ENCODE data around the gene FSTL1. TPM values are rescaled to one million over a fixed set of nuclear protein-coding genes. Genes with fewer than 3 reads are reported as not detected.

The FSTL1 gene
- total and polyA plus RNA-seq, 2 of the 8 experiments (the other 6 are each of a cell fraction or from before 2014, with no cell fraction given) = 158 to 516 TPM

DNA sequence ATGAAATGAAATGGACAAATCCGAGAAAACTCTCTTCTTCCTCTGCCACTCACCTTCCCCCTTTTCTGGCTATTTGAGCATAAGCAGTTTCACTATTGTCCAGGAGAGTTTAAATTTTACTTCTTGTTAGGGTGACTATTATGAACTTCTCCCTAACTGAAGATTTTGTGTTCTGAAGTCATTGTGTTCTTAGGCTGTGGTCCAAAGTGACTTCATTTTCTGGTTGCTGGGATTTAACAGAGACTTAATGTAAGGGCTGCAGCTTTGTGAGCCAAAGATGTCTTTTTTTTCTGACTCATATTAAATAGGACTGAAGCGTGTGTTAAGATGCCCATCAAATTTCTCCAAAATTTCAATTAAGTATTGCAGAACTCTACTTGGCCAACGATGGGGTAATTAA, 46.5 kb upstream of the FSTL1 start:
- Histone ChIP-seq H3K4me2 (ENCODE audit: insufficient read depth in 1 of 2, low read depth in 2 of 2, low read length in 2 of 2) (no peak overlapping the region), H4K5ac (ENCODE audit: insufficient read length, low read depth, low read length) (no peak overlapping the region), H2BK120ac (replicated peaks; ENCODE audit: low read depth, low read length) (no peak overlapping the region), H4K91ac (replicated peaks; ENCODE audit: insufficient read length, low read length) (no peak overlapping the region), H3K79me2 (ENCODE audit: control insufficient read depth in 1 of 2, insufficient read depth in 2 of 2, low read length in 2 of 2) (no peaks in the 10 kb centered on the region), H2BK15ac (ENCODE audit: low read length) (no peak overlapping the region), H3K27me3 (replicated peaks in 1 of 4; ENCODE audit: control insufficient read depth in 3 of 4, extremely low read depth in 1 of 4, insufficient read depth in 3 of 4, low read length in 3 of 4) (no peaks in the 10 kb centered on the region), H3K23me2 (ENCODE audit: low read depth, low read length) (no peaks in the 10 kb centered on the region; the same call in 1 of the 2 replicates), H3K9me3 (ENCODE audit: insufficient read depth in 2 of 2, low read depth in 1 of 2, low read length in 1 of 2) (no peaks in the 10 kb centered on the region), H3K4me3 (ENCODE audit: extremely low read depth in 1 of 4, insufficient read depth in 2 of 4, low read depth in 3 of 4, low read length in 4 of 4) (no peak overlapping the region), H3K23ac (ENCODE audit: insufficient read length) (no peak overlapping the region), H3K56ac (replicated peaks; ENCODE audit: insufficient read length, low read depth, low read length) (no peak overlapping the region), H3K9ac (replicated peaks in 1 of 4; ENCODE audit: extremely low read depth in 1 of 4, low read depth in 3 of 4, low read length in 3 of 4) (no peak overlapping the region), H3K27ac (ENCODE audit: low read depth, low read length) (no peak overlapping the region), H2BK5ac (ENCODE audit: low read depth, low read length) (no peak overlapping the region), H2AK5ac (ENCODE audit: low read depth, low read length) (no peak overlapping the region), H3K79me1 (ENCODE audit: low read depth, low read length) (no peaks in the 10 kb centered on the region), H2AFZ (ENCODE audit: low read length) (no peak overlapping the region), H3K14ac (ENCODE audit: insufficient read length) (no peak overlapping the region), H3K4me1 (replicated peaks in 1 of 4; ENCODE audit: control insufficient read depth in 3 of 4, insufficient read depth in 4 of 4, low read length in 3 of 4) (peaks cover 6 to 9% (median 7%) of the 10 kb centered on the region in 4 experiments; a peak in 6 of 7 replicates), H3K4ac (replicated peaks; ENCODE audit: insufficient read length, low read depth, low read length) (no peak overlapping the region), H3K18ac (ENCODE audit: extremely low read depth, low read length) (no peak overlapping the region), H3K36me3 (ENCODE audit: control insufficient read depth in 2 of 4, insufficient read depth in 4 of 4, low read length in 3 of 4) (no peaks in the 10 kb centered on the region), H4K8ac (ENCODE audit: extremely low read depth, insufficient read depth, low read length) (no peak overlapping the region), H2BK12ac (ENCODE audit: low read depth, low read length) (no peak overlapping the region), H2BK20ac (ENCODE audit: low read length) (no peak overlapping the region), H4K20me1 (replicated peaks in 1 of 2; ENCODE audit: control insufficient read depth in 1 of 2, insufficient read depth in 2 of 2, low read length in 2 of 2) (no peaks in the 10 kb centered on the region)
- ChIA-PET POLR2A (ENCODE audit: partially characterized antibody) (interaction anchor here (0.9 kb wide), 1 partner anchor 47 kb away, joined by 3 read pairs; the partner anchor contains the start of gene FSTL1), CTCF (ENCODE audit: partially characterized antibody) (interaction anchor here (1.1 kb wide), 1 partner anchor 10 kb away, joined by 3 read pairs; no protein-coding TSS in a partner anchor)
- DNase-seq (ENCODE audit: low read depth in 1 of 2, low spot score in 2 of 2) = no peak
- TF ChIP-seq, protein P1, sequence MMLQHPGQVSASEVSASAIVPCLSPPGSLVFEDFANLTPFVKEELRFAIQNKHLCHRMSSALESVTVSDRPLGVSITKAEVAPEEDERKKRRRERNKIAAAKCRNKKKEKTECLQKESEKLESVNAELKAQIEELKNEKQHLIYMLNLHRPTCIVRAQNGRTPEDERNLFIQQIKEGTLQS (IDR thresholded peaks at IDR 0.05; ENCODE audit: insufficient read depth, low read depth, low read length) = no peak
- TF ChIP-seq, protein P2, sequence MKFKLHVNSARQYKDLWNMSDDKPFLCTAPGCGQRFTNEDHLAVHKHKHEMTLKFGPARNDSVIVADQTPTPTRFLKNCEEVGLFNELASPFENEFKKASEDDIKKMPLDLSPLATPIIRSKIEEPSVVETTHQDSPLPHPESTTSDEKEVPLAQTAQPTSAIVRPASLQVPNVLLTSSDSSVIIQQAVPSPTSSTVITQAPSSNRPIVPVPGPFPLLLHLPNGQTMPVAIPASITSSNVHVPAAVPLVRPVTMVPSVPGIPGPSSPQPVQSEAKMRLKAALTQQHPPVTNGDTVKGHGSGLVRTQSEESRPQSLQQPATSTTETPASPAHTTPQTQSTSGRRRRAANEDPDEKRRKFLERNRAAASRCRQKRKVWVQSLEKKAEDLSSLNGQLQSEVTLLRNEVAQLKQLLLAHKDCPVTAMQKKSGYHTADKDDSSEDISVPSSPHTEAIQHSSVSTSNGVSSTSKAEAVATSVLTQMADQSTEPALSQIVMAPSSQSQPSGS (IDR thresholded peaks at IDR 0.05; ENCODE audit: low read length) = no peak
- TF ChIP-seq RNF2 (IDR thresholded peaks at IDR 0.05; ENCODE audit: borderline replicate concordance, low read depth, low read length, missing control alignments, poor library complexity, severe bottlenecking) = no peak
- no peak for TF ChIP-seq HDAC2 (IDR thresholded peaks at IDR 0.05; ENCODE audit: borderline replicate concordance in 1 of 2, low read depth in 2 of 2, low read length in 2 of 2)
- TF ChIP-seq TAF7 (optimal IDR thresholded peaks at IDR 0.05; ENCODE audit: borderline replicate concordance, low read depth, low read length) = no peak
- TF ChIP-seq NRF1 (IDR thresholded peaks at IDR 0.05; ENCODE audit: low read depth, low read length) = no peak
- no peak for TF ChIP-seq GTF2F1 (IDR thresholded peaks at IDR 0.05; ENCODE audit: borderline replicate concordance, low read depth, low read length)
- no peak for TF ChIP-seq KDM5A (IDR thresholded peaks at IDR 0.05; ENCODE audit: low read length)
- TF ChIP-seq JUN (IDR thresholded peaks at IDR 0.05; ENCODE audit: low read depth, low read length) = no peak
- TF ChIP-seq FOSL1 (IDR thresholded peaks at IDR 0.05; ENCODE audit: insufficient read depth, low read depth, low read length) = no peak
- no peak for TF ChIP-seq POLR2AphosphoS5 (IDR thresholded peaks at IDR 0.05; ENCODE audit: low read depth, low read length)
- WGBS, 2 experiments (ENCODE audit: extremely low coverage in 1 of 2, insufficient coverage in 1 of 2, insufficient read length in 1 of 2, insufficient replicate concordance in 2 of 2, low coverage in 1 of 2, low lambda C conversion rate in 2 of 2, missing lambda C conversion rate in 1 of 2) = 79% methylated on average over 3 of the region's 3 CpGs; no CpG with 5 or more reads in 1 of the 2 experiments
- FAIRE-seq = no peak
